WERI-Rb-1 (cell line): Measurements from ENCODE around the gene PIGV.

Experiments
- DNase-seq: peaks from one replicate; pipeline ENCODE4 v3.0.0-alpha.2; 2020
- H3K27ac ChIP-seq: fragments of 250-450 bp; sonication (Bioruptor Pico); 2 replicates; pipeline ENCODE4 v1.5.1; 2020; ENCODE audit warnings: mild to moderate bottlenecking, moderate library complexity
- H3K27me3 ChIP-seq: fragments of 250-450 bp; sonication (Bioruptor Pico); 2 replicates; pipeline ENCODE4 v1.5.1; 2021; ENCODE audit warnings: mild to moderate bottlenecking, low read depth, moderate library complexity; ENCODE audit not compliant: insufficient read depth, severe bottlenecking
- H3K36me3 ChIP-seq: fragments of 250-450 bp; sonication (Bioruptor Pico); 2 replicates; pipeline ENCODE4 v1.5.1; 2020; ENCODE audit warnings: mild to moderate bottlenecking, moderate library complexity
- H3K4me3 ChIP-seq: 2 replicates; pipeline ENCODE4 v1.5.1; 2011; ENCODE audit warnings: low read depth, mild to moderate bottlenecking, control low read depth, low read length
- H3K9me3 ChIP-seq: fragments of 250-450 bp; sonication (Bioruptor Pico); 2 replicates; pipeline ENCODE4 v1.5.1; 2021; ENCODE audit warnings: mild to moderate bottlenecking, moderate library complexity; ENCODE audit not compliant: severe bottlenecking
- CTCF ChIP-seq: IDR thresholded peaks from 2 replicates; pipeline ENCODE4 v1.5.1; 2011; ENCODE audit warnings: low read depth, mild to moderate bottlenecking, control low read depth, inconsistent platforms, low read length

PIGV gene

GRCh38 chr1:26767714-26768113 lies 20.0 kb upstream of the PIGV start:
- DNase-seq: no peak
- Histone ChIP-seq H3K27me3 (no peaks in the 10 kb centered on the region), H3K36me3 (peaks cover 100% of the 10 kb centered on the region), H3K4me3 (no peak overlapping the region), H3K27ac (no peak overlapping the region), H3K9me3 (no peaks in the 10 kb centered on the region)
- no peak for TF ChIP-seq CTCF

DNA sequence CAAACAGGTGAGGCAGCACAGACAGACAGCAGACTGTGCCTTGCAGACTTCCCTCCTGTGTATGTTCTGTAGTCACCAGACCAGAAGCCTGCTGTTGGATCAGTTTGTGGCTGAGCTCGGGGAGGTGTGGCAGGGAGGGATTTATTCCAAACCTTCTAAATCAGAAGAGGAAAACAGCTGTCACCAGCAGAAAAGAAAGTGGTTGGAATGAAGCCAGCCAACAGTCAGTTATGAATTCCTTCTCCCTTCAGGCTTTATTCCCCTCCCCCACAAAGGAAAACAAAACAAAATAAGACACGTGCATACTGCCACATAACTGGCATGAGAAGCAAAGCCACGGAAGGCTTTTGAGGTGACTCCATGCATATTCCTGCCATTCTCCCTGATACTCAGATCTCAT lies 19.0 kb upstream of the PIGV start:
- peak; percentile 55 for DNase-seq

GRCh38 chr1:26771285-26771642 lies 16.5 kb upstream of the PIGV start:
- no peaks in the 10 kb centered on the region for H3K27me3 ChIP-seq
- H3K9me3 ChIP-seq: no peaks in the 10 kb centered on the region
- H3K4me3 ChIP-seq: no peak overlapping the region
- H3K36me3 ChIP-seq: peaks cover 100% of the 10 kb centered on the region
- no peak overlapping the region for H3K27ac ChIP-seq
- no peak for DNase-seq
- no peak for TF ChIP-seq CTCF

More for the DNA sequence above, 19.0 kb upstream of the PIGV start:
- TF ChIP-seq CTCF: no peak
- Histone ChIP-seq H3K27ac (peak overlapping the region; percentile 33), H3K4me3 (no peak overlapping the region), H3K36me3 (peaks cover 100% of the 10 kb centered on the region), H3K27me3 (no peaks in the 10 kb centered on the region), H3K9me3 (no peaks in the 10 kb centered on the region)

- Histone ChIP-seq H3K36me3 (peaks cover 100% of the 10 kb centered on the region), H3K4me3 (no peak overlapping the region), H3K27ac (no peak overlapping the region), H3K9me3 (no peaks in the 10 kb centered on the region), H3K27me3 (no peaks in the 10 kb centered on the region)
- DNase-seq: no peak
- TF ChIP-seq CTCF: no peak
Measured at GRCh38 chr1:26771643-26772321, 16.0 kb upstream of the PIGV start.

DNA sequence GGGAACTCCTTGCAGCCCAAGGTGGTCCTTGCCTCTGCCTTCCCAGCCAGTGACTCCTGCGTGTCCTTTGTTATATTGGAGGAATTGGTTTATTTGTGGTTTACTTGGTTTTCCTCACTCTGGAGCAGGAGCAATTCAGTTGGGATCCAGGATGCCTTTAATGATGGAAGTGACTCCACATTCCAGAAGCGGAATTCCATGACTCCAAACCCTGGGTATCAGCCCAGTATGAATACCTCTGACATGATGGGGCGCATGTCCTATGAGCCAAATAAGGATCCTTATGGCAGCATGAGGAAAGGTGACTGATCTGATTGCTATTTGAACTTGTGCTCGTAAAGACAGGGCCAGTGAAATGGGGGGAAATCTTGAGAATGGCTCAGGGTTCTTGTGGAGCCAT lies 15.1 kb upstream of the PIGV start:
- Histone ChIP-seq H3K27ac (no peak overlapping the region), H3K4me3 (no peak overlapping the region), H3K36me3 (peaks cover 100% of the 10 kb centered on the region), H3K27me3 (no peaks in the 10 kb centered on the region), H3K9me3 (no peaks in the 10 kb centered on the region)
- no peak for TF ChIP-seq CTCF
- no peak for DNase-seq

- Histone ChIP-seq H3K27me3 (no peaks in the 10 kb centered on the region), H3K9me3 (no peaks in the 10 kb centered on the region), H3K4me3 (no peak overlapping the region), H3K36me3 (peaks cover 100% of the 10 kb centered on the region), H3K27ac (no peak overlapping the region)
- no peak for DNase-seq
- TF ChIP-seq CTCF: no peak
Measured at GRCh38 chr1:26774462-26774861, 13.3 kb upstream of the PIGV start.
